ENCODE measurements around the gene ZNF142. TPM values are rescaled to one million over a fixed set of nuclear protein-coding genes. Genes with fewer than 3 reads are reported as not detected.

The ZNF142 gene
- total RNA-seq, 1 experiment from 2014 or later, result 31.3 TPM

DNA sequence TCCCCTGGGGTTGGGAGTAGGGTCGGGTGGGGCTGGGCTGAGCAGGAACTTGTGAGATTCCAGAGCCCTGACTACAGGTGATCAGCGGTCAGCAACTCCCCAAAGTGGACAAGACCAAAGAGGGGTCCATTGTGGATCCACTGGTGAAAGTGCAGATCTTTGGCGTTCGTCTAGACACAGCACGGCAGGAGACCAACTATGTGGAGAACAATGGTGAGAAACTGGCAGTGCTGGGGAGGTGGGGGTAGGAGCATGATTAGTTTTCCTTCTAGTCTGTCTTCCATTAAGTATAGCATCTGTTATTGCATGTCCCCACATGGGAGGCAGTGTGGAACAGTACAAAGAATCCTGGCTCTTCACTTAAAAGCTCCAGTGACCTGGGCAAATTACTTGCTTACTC is 23.7 kb downstream of the ZNF142 start:
- ChIA-PET CTCF (no interaction called here), POLR2A (interaction anchor here (0.5 kb wide), 1 partner anchor 34 kb away, joined by 3 read pairs; no protein-coding TSS in a partner anchor)
- H3K27me3 ChIP-seq (ENCODE audit: control insufficient read depth, insufficient read depth, low read length), result no peaks in the 10 kb centered on the region
- peaks cover 6% of the 10 kb centered on the region for H3K36me3 ChIP-seq (ENCODE audit: control insufficient read depth, insufficient read depth, low read length)
- H3K9me3 ChIP-seq (ENCODE audit: control insufficient read depth, insufficient read depth, low read depth, low read length), result no peaks in the 10 kb centered on the region
- ATAC-seq (no peak), DNase-seq (ENCODE audit: low read depth, low spot score) (no peak)
- H3K4me3 ChIP-seq (ENCODE audit: low read depth in 2 of 2, low read length in 2 of 2), result no peak overlapping the region
- intact Hi-C loops (cut with micrococcal nuclease; ENCODE audit: unreplicated experiment), result no loop called here
- H3K4me1 ChIP-seq (ENCODE audit: control insufficient read depth, insufficient read depth, low read length), result no peaks in the 10 kb centered on the region; the same call in 1 of the 2 replicates
- no TSS peak for BruUV-seq (replicated peaks)
- TF ChIP-seq, protein P1, sequence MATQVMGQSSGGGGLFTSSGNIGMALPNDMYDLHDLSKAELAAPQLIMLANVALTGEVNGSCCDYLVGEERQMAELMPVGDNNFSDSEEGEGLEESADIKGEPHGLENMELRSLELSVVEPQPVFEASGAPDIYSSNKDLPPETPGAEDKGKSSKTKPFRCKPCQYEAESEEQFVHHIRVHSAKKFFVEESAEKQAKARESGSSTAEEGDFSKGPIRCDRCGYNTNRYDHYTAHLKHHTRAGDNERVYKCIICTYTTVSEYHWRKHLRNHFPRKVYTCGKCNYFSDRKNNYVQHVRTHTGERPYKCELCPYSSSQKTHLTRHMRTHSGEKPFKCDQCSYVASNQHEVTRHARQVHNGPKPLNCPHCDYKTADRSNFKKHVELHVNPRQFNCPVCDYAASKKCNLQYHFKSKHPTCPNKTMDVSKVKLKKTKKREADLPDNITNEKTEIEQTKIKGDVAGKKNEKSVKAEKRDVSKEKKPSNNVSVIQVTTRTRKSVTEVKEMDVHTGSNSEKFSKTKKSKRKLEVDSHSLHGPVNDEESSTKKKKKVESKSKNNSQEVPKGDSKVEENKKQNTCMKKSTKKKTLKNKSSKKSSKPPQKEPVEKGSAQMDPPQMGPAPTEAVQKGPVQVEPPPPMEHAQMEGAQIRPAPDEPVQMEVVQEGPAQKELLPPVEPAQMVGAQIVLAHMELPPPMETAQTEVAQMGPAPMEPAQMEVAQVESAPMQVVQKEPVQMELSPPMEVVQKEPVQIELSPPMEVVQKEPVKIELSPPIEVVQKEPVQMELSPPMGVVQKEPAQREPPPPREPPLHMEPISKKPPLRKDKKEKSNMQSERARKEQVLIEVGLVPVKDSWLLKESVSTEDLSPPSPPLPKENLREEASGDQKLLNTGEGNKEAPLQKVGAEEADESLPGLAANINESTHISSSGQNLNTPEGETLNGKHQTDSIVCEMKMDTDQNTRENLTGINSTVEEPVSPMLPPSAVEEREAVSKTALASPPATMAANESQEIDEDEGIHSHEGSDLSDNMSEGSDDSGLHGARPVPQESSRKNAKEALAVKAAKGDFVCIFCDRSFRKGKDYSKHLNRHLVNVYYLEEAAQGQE (IDR thresholded peaks at IDR 0.05; ENCODE audit: insufficient read depth in 1 of 2, low read depth in 2 of 2, low read length in 1 of 2), result no peak
- TF ChIP-seq POLR2AphosphoS5 (IDR thresholded peaks at IDR 0.05; ENCODE audit: low read depth, low read length) (no peak), TCF7L2 (IDR thresholded peaks at IDR 0.05; ENCODE audit: low read depth, low read length) (no peak), SIN3A (IDR thresholded peaks at IDR 0.05; ENCODE audit: borderline replicate concordance, insufficient read depth, low read depth, low read length) (no peak)
- TF ChIP-seq, protein P2, sequence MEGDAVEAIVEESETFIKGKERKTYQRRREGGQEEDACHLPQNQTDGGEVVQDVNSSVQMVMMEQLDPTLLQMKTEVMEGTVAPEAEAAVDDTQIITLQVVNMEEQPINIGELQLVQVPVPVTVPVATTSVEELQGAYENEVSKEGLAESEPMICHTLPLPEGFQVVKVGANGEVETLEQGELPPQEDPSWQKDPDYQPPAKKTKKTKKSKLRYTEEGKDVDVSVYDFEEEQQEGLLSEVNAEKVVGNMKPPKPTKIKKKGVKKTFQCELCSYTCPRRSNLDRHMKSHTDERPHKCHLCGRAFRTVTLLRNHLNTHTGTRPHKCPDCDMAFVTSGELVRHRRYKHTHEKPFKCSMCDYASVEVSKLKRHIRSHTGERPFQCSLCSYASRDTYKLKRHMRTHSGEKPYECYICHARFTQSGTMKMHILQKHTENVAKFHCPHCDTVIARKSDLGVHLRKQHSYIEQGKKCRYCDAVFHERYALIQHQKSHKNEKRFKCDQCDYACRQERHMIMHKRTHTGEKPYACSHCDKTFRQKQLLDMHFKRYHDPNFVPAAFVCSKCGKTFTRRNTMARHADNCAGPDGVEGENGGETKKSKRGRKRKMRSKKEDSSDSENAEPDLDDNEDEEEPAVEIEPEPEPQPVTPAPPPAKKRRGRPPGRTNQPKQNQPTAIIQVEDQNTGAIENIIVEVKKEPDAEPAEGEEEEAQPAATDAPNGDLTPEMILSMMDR (IDR thresholded peaks at IDR 0.05), result no peak
- no peak overlapping the region for H3K27ac ChIP-seq (ENCODE audit: low read length)
- in situ Hi-C loops (cut with HindIII; ENCODE audit: low pct_unique_long_range_greater_than_20kb, low sequenced_read_pairs), result no loop called here

DNA sequence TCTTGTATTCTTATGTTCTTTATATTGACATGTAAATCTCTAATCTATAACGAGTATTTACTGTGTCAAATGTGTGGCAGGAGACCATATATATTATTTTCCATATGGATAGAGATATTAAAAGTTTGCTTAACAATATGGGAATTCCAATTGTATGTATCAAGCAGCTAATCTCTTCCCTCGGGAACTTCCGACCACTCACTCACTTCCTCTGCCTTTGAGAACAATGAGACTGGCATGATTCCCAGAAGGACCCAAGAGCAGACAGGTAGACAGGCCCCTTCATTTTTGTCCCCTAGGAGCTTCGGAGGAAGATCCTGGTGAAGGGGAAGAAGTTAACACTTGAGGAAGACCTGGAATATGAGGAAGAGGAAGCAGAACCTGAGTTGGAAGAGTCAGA is 27.6 kb downstream of the ZNF142 start:
- Histone ChIP-seq H3K27me3 (ENCODE audit: control insufficient read depth, insufficient read depth, low read length) (no peaks in the 10 kb centered on the region), H3K27ac (ENCODE audit: low read length) (no peak overlapping the region), H3K36me3 (ENCODE audit: control insufficient read depth, insufficient read depth, low read length) (no peaks in the 10 kb centered on the region; the same call in 1 of the 2 replicates), H3K4me1 (ENCODE audit: control insufficient read depth, insufficient read depth, low read length) (no peaks in the 10 kb centered on the region; the same call in 1 of the 2 replicates), H3K9me3 (ENCODE audit: control insufficient read depth, insufficient read depth, low read depth, low read length) (no peaks in the 10 kb centered on the region), H3K4me3 (ENCODE audit: low read depth in 2 of 2, low read length in 2 of 2) (no peak overlapping the region)
- CTCF ChIA-PET, result no interaction called here
- in situ Hi-C loops (cut with HindIII; ENCODE audit: low pct_unique_long_range_greater_than_20kb, low sequenced_read_pairs), result no loop called here
- DNase-seq (ENCODE audit: low read depth, low spot score), result no peak
- TF ChIP-seq SIN3A (IDR thresholded peaks at IDR 0.05; ENCODE audit: borderline replicate concordance, insufficient read depth, low read depth, low read length) (no peak), POLR2AphosphoS5 (IDR thresholded peaks at IDR 0.05; ENCODE audit: low read depth, low read length) (no peak), TCF7L2 (IDR thresholded peaks at IDR 0.05; ENCODE audit: low read depth, low read length) (no peak)
- no TSS peak for BruUV-seq (replicated peaks)
- intact Hi-C loops (cut with micrococcal nuclease; ENCODE audit: unreplicated experiment), result no loop called here
- ATAC-seq, result no peak
- POLR2A ChIA-PET, result no interaction called here

DNA sequence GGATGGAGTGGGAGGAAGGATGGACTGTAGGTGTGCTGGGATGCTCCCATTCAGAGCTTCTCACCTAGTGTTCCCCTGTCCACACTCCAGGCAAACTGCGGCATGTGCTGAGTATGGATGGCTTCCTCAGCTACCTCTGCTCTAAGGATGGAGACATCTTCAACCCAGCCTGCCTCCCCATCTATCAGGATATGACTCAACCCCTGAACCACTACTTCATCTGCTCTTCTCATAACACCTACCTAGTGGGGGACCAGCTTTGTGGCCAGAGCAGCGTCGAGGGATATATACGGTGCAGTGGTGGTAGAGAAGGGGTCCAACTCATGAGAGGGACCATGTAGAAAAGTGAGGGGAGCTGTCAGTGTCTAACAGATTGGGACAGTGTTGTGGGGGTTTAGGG is 31.5 kb downstream of the ZNF142 start:
- ChIA-PET POLR2A (no interaction called here), CTCF (interaction anchor here (0.6 kb wide), 1 partner anchor 651 kb away, joined by 3 read pairs; no protein-coding TSS in a partner anchor)
- in situ Hi-C loops (cut with HindIII; ENCODE audit: low pct_unique_long_range_greater_than_20kb, low sequenced_read_pairs) (no loop called here), intact Hi-C loops (cut with micrococcal nuclease; ENCODE audit: unreplicated experiment) (no loop called here)
- ATAC-seq (no peak), DNase-seq (ENCODE audit: low read depth, low spot score) (no peak)
- Histone ChIP-seq H3K4me3 (ENCODE audit: low read depth in 2 of 2, low read length in 2 of 2) (no peak overlapping the region), H3K36me3 (ENCODE audit: control insufficient read depth, insufficient read depth, low read length) (no peaks in the 10 kb centered on the region), H3K27ac (ENCODE audit: low read length) (no peak overlapping the region), H3K9me3 (ENCODE audit: control insufficient read depth, insufficient read depth, low read depth, low read length) (no peaks in the 10 kb centered on the region), H3K4me1 (ENCODE audit: control insufficient read depth, insufficient read depth, low read length) (no peaks in the 10 kb centered on the region; the same call in 1 of the 2 replicates), H3K27me3 (ENCODE audit: control insufficient read depth, insufficient read depth, low read length) (no peaks in the 10 kb centered on the region)
- TF ChIP-seq POLR2AphosphoS5 (IDR thresholded peaks at IDR 0.05; ENCODE audit: low read depth, low read length) (no peak), TCF7L2 (IDR thresholded peaks at IDR 0.05; ENCODE audit: low read depth, low read length) (no peak), SIN3A (IDR thresholded peaks at IDR 0.05; ENCODE audit: borderline replicate concordance, insufficient read depth, low read depth, low read length) (no peak)
- TF ChIP-seq, protein P2 (IDR thresholded peaks at IDR 0.05), result no peak
- TF ChIP-seq, protein P1 (IDR thresholded peaks at IDR 0.05; ENCODE audit: insufficient read depth in 1 of 2, low read depth in 2 of 2, low read length in 1 of 2), result no peak
- BruUV-seq (replicated peaks), result no TSS peak

Data from Panc1 (cell line).